A549 (cell line): ENCODE measurements around the gene OTUD3. TPM values are rescaled to one million over a fixed set of nuclear protein-coding genes. Genes with fewer than 3 reads are reported as not detected.
A peak's percentile ranks its signal among the peaks of the same experiment; 100 is the strongest.

Source experiments
- ATAC-seq, 2 experiments: fragments of 200-7000 bp in 1 of 2; fragments of >200 bp in 1 of 2; cut with Nextera tagmentation in 1 of 2; cut with Tn5 transposase in 1 of 2; 3 replicates each; pipeline versions ENCODE4 v1.8.0 to v1.9.1; 2018 to 2020; ENCODE audit warnings: mild to moderate bottlenecking in 1 of 2, moderate library complexity in 1 of 2
- CTCF ChIA-PET: fragments of 300-600 bp; sonication (Branson Sonifier 250); formaldehyde crosslinking; extraction: SDS; loops from one replicate; lab custom pipeline; 2021; ENCODE audit warnings: antibody characterized with exemption, inconsistent platforms; lab: Yijun Ruan, JAX
- POLR2A ChIA-PET: fragments of 350-600 bp; formaldehyde crosslinking; extraction: SDS; loops from one replicate; lab custom pipeline; 2021; ENCODE audit warnings: antibody characterized with exemption, inconsistent platforms; lab: Yijun Ruan, JAX
- DNase-seq, 2 experiments: peaks; one replicate each; pipeline versions ENCODE4 v3.0.0 to v3.0.0-alpha.2; 2011 to 2016; ENCODE audit warnings: low read depth in 1 of 2, low spot score in 1 of 2
- FAIRE-seq: peaks from 2 replicates; lab custom pipeline; 2011; peaks lifted over from hg19 to GRCh38; lab: Jason Lieb, UNC
- H3K27ac ChIP-seq, 2 experiments: fragments of >200 bp; sonication (Bioruptor Twin); formaldehyde crosslinking; 3 replicates each; pipeline ENCODE4 v1.5.1; 2016 to 2017
- H3K4me1 ChIP-seq: fragments of >200 bp; sonication (Bioruptor Twin); formaldehyde crosslinking; 3 replicates; pipeline ENCODE4 v1.6.1; 2016
- H3K4me2 ChIP-seq: fragments of >200 bp; sonication (Bioruptor Twin); formaldehyde crosslinking; 3 replicates; pipeline ENCODE4 v1.6.1; 2016
- H3K4me3 ChIP-seq: fragments of >200 bp; sonication (Bioruptor Twin); formaldehyde crosslinking; 3 replicates; pipeline ENCODE4 v1.5.1; 2016
- H3K9me3 ChIP-seq: fragments of >200 bp; sonication (Bioruptor Twin); formaldehyde crosslinking; 3 replicates; pipeline ENCODE4 v1.6.1; 2016
- BCL3 ChIP-seq: fragments of >200 bp; sonication (Bioruptor Twin); formaldehyde crosslinking; IDR thresholded peaks from 3 replicates; pipeline ENCODE4 v1.6.1; 2016
- BHLHE40 ChIP-seq: IDR thresholded peaks from 2 replicates; pipeline ENCODE4 v1.6.1; 2012; ENCODE audit warnings: low read depth, low read length, inconsistent platforms
- CBX2 ChIP-seq: fragments of 200-600 bp; sonication (generic); IDR thresholded peaks from 2 replicates; pipeline ENCODE4 v1.6.1; 2016; ENCODE audit warnings: low read depth, mild to moderate bottlenecking, borderline replicate concordance
- CEBPB ChIP-seq, 2 experiments: fragments of >200 bp in 1 of 2; sonication (Bioruptor Twin) in 1 of 2; formaldehyde crosslinking in 1 of 2; IDR thresholded peaks; 2 replicates each; pipeline ENCODE4 v1.6.1; 2012 to 2016
- CHD4 ChIP-seq: fragments of 200-600 bp; sonication (generic); IDR thresholded peaks from 2 replicates; pipeline ENCODE4 v1.6.1; 2016; ENCODE audit warnings: antibody characterized with exemption, mild to moderate bottlenecking, borderline replicate concordance
- CTCF ChIP-seq: fragments of >200 bp; sonication (Bioruptor Twin); formaldehyde crosslinking; IDR thresholded peaks from 3 replicates; pipeline ENCODE4 v1.5.1; 2016
- ELK1 ChIP-seq: fragments of 150-350 bp; IDR thresholded peaks from 2 replicates; pipeline ENCODE4 v1.6.1; 2014; ENCODE audit warnings: low read depth, mild to moderate bottlenecking, low read length
- ESRRA ChIP-seq: fragments of 150-350 bp; IDR thresholded peaks from 2 replicates; pipeline ENCODE4 v1.6.1; 2014; ENCODE audit warnings: mild to moderate bottlenecking, low read length, borderline replicate concordance
- FOXS1 ChIP-seq: fragments of 250-450 bp; sonication (Bioruptor Pico); IDR thresholded peaks from 2 replicates; pipeline ENCODE4 v1.5.0; 2020; ENCODE audit warnings: mild to moderate bottlenecking, moderate library complexity
- HES2 ChIP-seq: fragments of >200 bp; sonication (Bioruptor Twin); formaldehyde crosslinking; IDR thresholded peaks from 2 replicates; pipeline ENCODE4 v1.6.1; 2016
- HMGXB4 ChIP-seq: fragments of 250-450 bp; sonication (Bioruptor Pico); IDR thresholded peaks from 2 replicates; pipeline ENCODE4 v1.5.0; 2021; ENCODE audit warnings: mild to moderate bottlenecking, moderate library complexity, borderline replicate concordance
- HOXA7 ChIP-seq: fragments of 250-450 bp; sonication (Bioruptor Pico); IDR thresholded peaks from 2 replicates; pipeline ENCODE4 v1.5.0; 2020; ENCODE audit warnings: mild to moderate bottlenecking, moderate library complexity
- KDM1A ChIP-seq: fragments of 200-600 bp; sonication (generic); IDR thresholded peaks from 2 replicates; pipeline ENCODE4 v1.6.1; 2016; ENCODE audit warnings: low read depth, mild to moderate bottlenecking
- KDM5A ChIP-seq: fragments of 200-600 bp; sonication (generic); IDR thresholded peaks from 2 replicates; pipeline ENCODE4 v1.6.1; 2016; ENCODE audit warnings: antibody characterized with exemption, mild to moderate bottlenecking
- MAFK ChIP-seq: fragments of 450-650 bp; IDR thresholded peaks from 2 replicates; pipeline ENCODE4 v1.6.1; 2014; ENCODE audit not compliant: partially characterized antibody
- MYC ChIP-seq: IDR thresholded peaks from 2 replicates; pipeline ENCODE4 v1.6.1; 2012; ENCODE audit warnings: mild to moderate bottlenecking, inconsistent platforms, low read length, improper control_type of control experiment, borderline replicate concordance
- NFE2L2 ChIP-seq: fragments of 150-350 bp; conservative IDR thresholded peaks from 2 replicates; pipeline ENCODE4 v1.6.1; 2014; ENCODE audit warnings: low read length
- NPAS2 ChIP-seq: fragments of 250-450 bp; sonication (Bioruptor Pico); IDR thresholded peaks from 2 replicates; pipeline ENCODE4 v1.8.0; 2022; ENCODE audit warnings: mild to moderate bottlenecking, moderate library complexity, borderline replicate concordance
- POLR2AphosphoS2 ChIP-seq: conservative IDR thresholded peaks from 2 replicates; pipeline ENCODE4 v1.6.1; 2012; ENCODE audit warnings: low read length, improper control_type of control experiment, inconsistent platforms
- RAD21 ChIP-seq, 2 experiments: fragments of >200 bp in 1 of 2; sonication (Bioruptor Twin) in 1 of 2; formaldehyde crosslinking in 1 of 2; IDR thresholded peaks in 1 of 2; conservative IDR thresholded peaks in 1 of 2; 2 replicates in 1 of 2; 3 replicates in 1 of 2; pipeline ENCODE4 v1.6.1; 2012 to 2018; ENCODE audit warnings: inconsistent platforms in 1 of 2
- RARB ChIP-seq: fragments of 250-450 bp; sonication (Bioruptor Pico); IDR thresholded peaks from 2 replicates; pipeline ENCODE4 v1.8.0; 2021; ENCODE audit warnings: mild to moderate bottlenecking, moderate library complexity
- RCOR1 ChIP-seq: fragments of 150-350 bp; IDR thresholded peaks from 2 replicates; pipeline ENCODE4 v1.6.1; 2014; ENCODE audit warnings: antibody characterized with exemption, low read length, low read depth
- SMC3 ChIP-seq: fragments of >200 bp; sonication (Bioruptor Twin); formaldehyde crosslinking; IDR thresholded peaks from 3 replicates; pipeline ENCODE4 v1.6.1; 2018; ENCODE audit warnings: inconsistent platforms
- SREBF2 ChIP-seq: fragments of 450-650 bp; IDR thresholded peaks from 2 replicates; pipeline ENCODE4 v1.6.1; 2014; ENCODE audit warnings: mild to moderate bottlenecking, moderate library complexity
- ZC3H11A ChIP-seq: fragments of 450-650 bp; IDR thresholded peaks from 2 replicates; pipeline ENCODE4 v1.6.1; 2014; ENCODE audit warnings: antibody characterized with exemption, mild to moderate bottlenecking
- ZFP36 ChIP-seq: fragments of 450-650 bp; IDR thresholded peaks from 2 replicates; pipeline ENCODE4 v1.6.1; 2014; ENCODE audit warnings: borderline replicate concordance; ENCODE audit not compliant: partially characterized antibody
- ZNF302 ChIP-seq: fragments of 250-450 bp; sonication (Bioruptor Pico); IDR thresholded peaks from 2 replicates; pipeline ENCODE4 v1.9.0; 2021; ENCODE audit warnings: inconsistent platforms, mild to moderate bottlenecking, moderate library complexity
- ZSCAN20 ChIP-seq: fragments of 250-450 bp; sonication (Bioruptor Pico); IDR thresholded peaks from 2 replicates; pipeline ENCODE4 v1.8.0; 2022; ENCODE audit warnings: mild to moderate bottlenecking, moderate library complexity
- WGBS: methylation state at CpG from one replicate; pipeline ENCODE4 v1.1.6; 2017; ENCODE audit errors: missing lambda C conversion rate; 5-methylcytosine and 5-hydroxymethylcytosine counted together
- polyA plus RNA-seq, 4 experiments: library from polyadenylated mRNA; depleted of rRNA in 3 of 4; stranded (reverse); fragments of >200 nt; fragmentation: RNase III in 1 of 4; extraction: RNeasy Plus Mini Kit Qiagen cat#74134 plus additional on column Dnase treatment in 1 of 4; gene quantifications; 2 replicates in 3 of 4; 3 replicates in 1 of 4; pipeline ENCODE4 v1.2.3, GENCODE V29; 2011 to 2017

OTUD3 gene
- polyA plus RNA-seq, 2 of the 4 experiments (the other 2 are of a cell fraction): 3.5 to 4.9 TPM

GRCh38 chr1:19910650-19911049, 28.5 kb downstream of the OTUD3 start:
- no peaks in the 10 kb centered on the region for H3K9me3 ChIP-seq
- no peaks in the 10 kb centered on the region for H3K4me1 ChIP-seq
- 86% methylated on average over 2 of the region's 3 CpGs for WGBS
- TF ChIP-seq FOXS1 (CRISPR knock-in tag) (no peak), HES2 (no peak), HOXA7 (CRISPR knock-in tag) (no peak), BHLHE40 (no peak), MYC (no peak), ZC3H11A (no peak), RAD21 (conservative IDR thresholded peaks at IDR 0.05 in 1 of 2, IDR thresholded peaks at IDR 0.05 in 1 of 2) (no peak), CBX2 (no peak), KDM1A (no peak), RARB (CRISPR knock-in tag) (no peak), POLR2AphosphoS2 (no peak), NFE2L2 (no peak), HMGXB4 (CRISPR knock-in tag) (no peak), NPAS2 (CRISPR knock-in tag) (no peak), RCOR1 (no peak), CTCF (no peak), ZFP36 (no peak), MAFK (no peak), KDM5A (no peak)
- TF ChIP-seq, all 56 proteins: peak for 0
- H3K4me2 ChIP-seq: no peak overlapping the region
- H3K4me3 ChIP-seq: no peak overlapping the region
- no peak overlapping the region for H3K27ac ChIP-seq
- POLR2A ChIA-PET: no interaction called here
- FAIRE-seq: no peak
- CTCF ChIA-PET: interaction anchor here (0.9 to 1.6 kb wide), 3 partner anchors 58 to 285 kb away, joined by 3 to 6 read pairs (median 3); no protein-coding TSS in a partner anchor
- ATAC-seq: no peak
- DNase-seq: no peak

- FAIRE-seq: no peak
- TF ChIP-seq ELK1 (no peak), ZNF302 (CRISPR knock-in tag) (no peak), RARB (CRISPR knock-in tag) (no peak), BCL3 (no peak), ESRRA (no peak), ZSCAN20 (CRISPR knock-in tag) (no peak), SMC3 (peak; percentile 85), BHLHE40 (no peak), CEBPB (IDR thresholded peaks at IDR 0.05) (no peak), SREBF2 (no peak), MYC (no peak), KDM5A (no peak), CHD4 (no peak), KDM1A (no peak), FOXS1 (CRISPR knock-in tag) (no peak), RAD21 (conservative IDR thresholded peaks at IDR 0.05 in 1 of 2, IDR thresholded peaks at IDR 0.05 in 1 of 2) (peak; percentile 88 to 89), CTCF (peak; percentile 75)
- Histone ChIP-seq H3K4me1 (no peaks in the 10 kb centered on the region), H3K27ac (no peak overlapping the region), H3K4me2 (no peak overlapping the region), H3K4me3 (no peak overlapping the region), H3K9me3 (no peaks in the 10 kb centered on the region)
- CTCF ChIA-PET: interaction anchor here (0.6 to 9.8 kb wide), 37 partner anchors 9 to 582 kb away, joined by 3 to 125 read pairs (median 4); no protein-coding TSS in a partner anchor
- peak; percentile 79 to 86; a peak in 5 of 6 replicates for ATAC-seq
- POLR2A ChIA-PET: no interaction called here
- peak; percentile 61 to 64 for DNase-seq
- 20% methylated on average over 6 of the region's 6 CpGs for WGBS
Observed at GRCh38 chr1:19918057-19918456, 35.9 kb downstream of the OTUD3 start.
